HG02885 (cell line): ENCODE results near the gene TRIM44.
"Not testable (repeated sequence)": the region's sequence is repeated elsewhere in the genome, so short reads cannot be mapped to it uniquely, and the experiment has no call there.

Experiments used
- ATAC-seq: cut with Tn5 transposase; IDR thresholded peaks from one replicate; pipeline ENCODE4 v1.9.1; 2021; ENCODE audit warnings: mild to moderate bottlenecking; ENCODE audit not compliant: unreplicated experiment, poor library complexity

The TRIM44 gene

GRCh38 chr11:35748644-35749043, 86.1 kb downstream of the TRIM44 start:
- ATAC-seq, result no peak

GRCh38 chr11:35750315-35750714, 87.7 kb downstream of the TRIM44 start:
- ATAC-seq, result no peak

- no peak for ATAC-seq
Observed at GRCh38 chr11:35750981-35751663, 88.5 kb downstream of the TRIM44 start.

GRCh38 chr11:35751664-35752061, 89.1 kb downstream of the TRIM44 start:
- ATAC-seq, result no peak

- ATAC-seq, result no peak
Observed at GRCh38 chr11:35752115-35752514, 89.5 kb downstream of the TRIM44 start.

- ATAC-seq, result not testable (repeated sequence)
Observed at GRCh38 chr11:35753573-35753972, 91.0 kb downstream of the TRIM44 start.

- not testable (repeated sequence) for ATAC-seq
Observed at GRCh38 chr11:35759951-35760350, 97.4 kb downstream of the TRIM44 start.

- no peak for ATAC-seq
Observed at GRCh38 chr11:35761899-35762298, 99.3 kb downstream of the TRIM44 start.

GRCh38 chr11:35763301-35763700, 100.7 kb downstream of the TRIM44 start:
- no peak for ATAC-seq

- no peak for ATAC-seq
Observed at GRCh38 chr11:35763765-35764164, 101.2 kb downstream of the TRIM44 start.

- ATAC-seq, result no peak
Observed at GRCh38 chr11:35764417-35764816, 101.8 kb downstream of the TRIM44 start.

- ATAC-seq, result no peak
Observed at GRCh38 chr11:35765211-35765610, 102.6 kb downstream of the TRIM44 start.

- no peak for ATAC-seq
Observed at GRCh38 chr11:35766651-35767050, 104.1 kb downstream of the TRIM44 start.

- ATAC-seq, result not testable (repeated sequence)
Observed at GRCh38 chr11:35770425-35770824, 107.8 kb downstream of the TRIM44 start.

GRCh38 chr11:35771722-35772121, 109.1 kb downstream of the TRIM44 start:
- ATAC-seq, result no peak

- not testable (repeated sequence) for ATAC-seq
Observed at GRCh38 chr11:35777241-35777640, 114.7 kb downstream of the TRIM44 start.

- not testable (repeated sequence) for ATAC-seq
Observed at GRCh38 chr11:35778943-35779342, 116.4 kb downstream of the TRIM44 start.

GRCh38 chr11:35779409-35779808, 116.8 kb downstream of the TRIM44 start:
- no peak for ATAC-seq

- ATAC-seq, result no peak
Observed at GRCh38 chr11:35780951-35781860, 118.6 kb downstream of the TRIM44 start.

GRCh38 chr11:35781861-35782470, 119.4 kb downstream of the TRIM44 start:
- no peak for ATAC-seq

- ATAC-seq, result no peak
Observed at GRCh38 chr11:35783809-35784208, 121.2 kb downstream of the TRIM44 start.
